NB4 (cell line): ENCODE results near the gene HLA-E.
"Not testable (repeated sequence)": the region's sequence is repeated elsewhere in the genome, so short reads cannot be mapped to it uniquely, and the experiment has no call there.

Source experiments
- CTCF ChIP-seq: IDR thresholded peaks from one replicate; pipeline ENCODE4 v1.5.1; 2012; ENCODE audit warnings: low read depth, low read length
- MYC ChIP-seq: IDR thresholded peaks from 2 replicates; pipeline ENCODE4 v1.6.1; 2011; ENCODE audit warnings: low read depth, low read length
- POLR2A ChIP-seq: IDR thresholded peaks from 2 replicates; pipeline ENCODE4 v1.6.1; 2011; ENCODE audit warnings: mild to moderate bottlenecking; ENCODE audit not compliant: insufficient read length; ENCODE audit errors: extremely low read depth

GRCh38 chr6:30497261-30497599 is 7.9 kb downstream of the HLA-E start:
- TF ChIP-seq MYC, CTCF, POLR2A: not testable (repeated sequence)
